GM12878 (cell line): ENCODE measurements around the gene SLAMF1. TPM values are rescaled to one million over a fixed set of nuclear protein-coding genes. Genes with fewer than 3 reads are reported as not detected.

ENCODE experiments used
- E2F8 ChIP-seq: fragments of 450-650 bp; IDR thresholded peaks from 2 replicates; pipeline ENCODE4 v1.6.1; 2018; ENCODE audit warnings: mild to moderate bottlenecking, low read depth, moderate library complexity; ENCODE audit not compliant: partially characterized antibody
- JUND ChIP-seq: IDR thresholded peaks from 2 replicates; pipeline ENCODE4 v1.6.1; 2012; ENCODE audit warnings: low read depth, mild to moderate bottlenecking, low read length, improper control_type of control experiment, moderate library complexity
- MEF2B ChIP-seq: fragments of 450-650 bp; IDR thresholded peaks from 2 replicates; pipeline ENCODE4 v1.6.1; 2018; ENCODE audit warnings: mild to moderate bottlenecking, moderate library complexity; ENCODE audit not compliant: partially characterized antibody, poor library complexity, severe bottlenecking
- MTA2 ChIP-seq: fragments of 450-650 bp; IDR thresholded peaks from 2 replicates; pipeline ENCODE4 v1.6.1; 2016; ENCODE audit warnings: low read depth, mild to moderate bottlenecking, moderate library complexity
- PKNOX1 ChIP-seq: fragments of 450-650 bp; IDR thresholded peaks from 2 replicates; pipeline ENCODE4 v1.6.1; 2016; ENCODE audit warnings: mild to moderate bottlenecking
- PRDM15 ChIP-seq: fragments of 450-650 bp; formaldehyde crosslinking; IDR thresholded peaks from 2 replicates; pipeline ENCODE4 v1.4.0; 2020; ENCODE audit warnings: mild to moderate bottlenecking, moderate library complexity
- RAD51 ChIP-seq: fragments of 450-650 bp; IDR thresholded peaks from 2 replicates; pipeline ENCODE4 v1.6.1; 2016; ENCODE audit warnings: moderate library complexity, mild to moderate bottlenecking, inconsistent platforms
- SIN3A ChIP-seq: IDR thresholded peaks from 2 replicates; pipeline ENCODE4 v1.6.1; 2012; ENCODE audit warnings: low read depth, low read length, improper control_type of control experiment
- SRF ChIP-seq, 2 experiments: IDR thresholded peaks; 2 replicates each; pipeline ENCODE4 v1.6.1; 2011; ENCODE audit warnings: low read depth in 2 of 2, low read length in 2 of 2, mild to moderate bottlenecking in 1 of 2, moderate library complexity in 1 of 2
- ZBED1 ChIP-seq: IDR thresholded peaks from 2 replicates; pipeline ENCODE4 v1.6.1; 2016; ENCODE audit warnings: borderline replicate concordance
- polyA plus RNA-seq, 11 experiments: library from polyadenylated mRNA; depleted of rRNA in 4 of 11; unstranded in 6 of 11; stranded (reverse) in 5 of 11; fragments of >200 nt; fragmentation: Nextera tagmentation in 4 of 11; fragmentation: Illumina TruSeq in 1 of 11; extraction: Ambion mirVana in 4 of 11; extraction: Trizol in 1 of 11; gene quantifications; 1 replicate in 1 of 11; 2 replicates in 10 of 11; pipeline versions ENCODE4 v1.2.1 to v1.2.3, GENCODE V29; 2011 to 2016; ENCODE audit warnings: inconsistent platforms in 2 of 11, missing spikeins in 2 of 11, low read depth in 1 of 11
- total RNA-seq, 4 experiments: library from RNA; depleted of rRNA in 3 of 4; stranded (reverse); fragments of >200 nt in 3 of 4; fragmentation: Illumina TruSeq in 1 of 4; extraction: Trizol in 1 of 4; gene quantifications; 2 replicates each; pipeline versions ENCODE4 v1.2.1 to v1.2.3, GENCODE V29; 2013 to 2021
- TF ChIP-seq, protein P1 (sequence below): IDR thresholded peaks from 2 replicates; pipeline ENCODE4 v1.6.1; 2012; ENCODE audit warnings: improper control_type of control experiment, low read depth, low read length; ENCODE audit not compliant: insufficient replicate concordance
- TF ChIP-seq, protein P2 (sequence below): fragments of 450-650 bp; formaldehyde crosslinking; IDR thresholded peaks from 2 replicates; pipeline ENCODE4 v1.4.0; 2022; ENCODE audit warnings: mild to moderate bottlenecking, moderate library complexity

SLAMF1 gene
- total and polyA plus RNA-seq, 10 of the 15 experiments (the other 5 are each of a cell fraction or from before 2014, with no cell fraction given): 87.3 to 260 (median 131) TPM

GRCh38 chr1:160646711-160647328, at the start of gene SLAMF1 (continued):
- TF ChIP-seq PKNOX1: peak; percentile 74
- no peak for TF ChIP-seq E2F8
- TF ChIP-seq ZBED1: peak; percentile 93; the same call in 1 of the 2 replicates
- peak; percentile 100 for TF ChIP-seq MEF2B
- TF ChIP-seq JUND: no peak
- TF ChIP-seq, protein P1, sequence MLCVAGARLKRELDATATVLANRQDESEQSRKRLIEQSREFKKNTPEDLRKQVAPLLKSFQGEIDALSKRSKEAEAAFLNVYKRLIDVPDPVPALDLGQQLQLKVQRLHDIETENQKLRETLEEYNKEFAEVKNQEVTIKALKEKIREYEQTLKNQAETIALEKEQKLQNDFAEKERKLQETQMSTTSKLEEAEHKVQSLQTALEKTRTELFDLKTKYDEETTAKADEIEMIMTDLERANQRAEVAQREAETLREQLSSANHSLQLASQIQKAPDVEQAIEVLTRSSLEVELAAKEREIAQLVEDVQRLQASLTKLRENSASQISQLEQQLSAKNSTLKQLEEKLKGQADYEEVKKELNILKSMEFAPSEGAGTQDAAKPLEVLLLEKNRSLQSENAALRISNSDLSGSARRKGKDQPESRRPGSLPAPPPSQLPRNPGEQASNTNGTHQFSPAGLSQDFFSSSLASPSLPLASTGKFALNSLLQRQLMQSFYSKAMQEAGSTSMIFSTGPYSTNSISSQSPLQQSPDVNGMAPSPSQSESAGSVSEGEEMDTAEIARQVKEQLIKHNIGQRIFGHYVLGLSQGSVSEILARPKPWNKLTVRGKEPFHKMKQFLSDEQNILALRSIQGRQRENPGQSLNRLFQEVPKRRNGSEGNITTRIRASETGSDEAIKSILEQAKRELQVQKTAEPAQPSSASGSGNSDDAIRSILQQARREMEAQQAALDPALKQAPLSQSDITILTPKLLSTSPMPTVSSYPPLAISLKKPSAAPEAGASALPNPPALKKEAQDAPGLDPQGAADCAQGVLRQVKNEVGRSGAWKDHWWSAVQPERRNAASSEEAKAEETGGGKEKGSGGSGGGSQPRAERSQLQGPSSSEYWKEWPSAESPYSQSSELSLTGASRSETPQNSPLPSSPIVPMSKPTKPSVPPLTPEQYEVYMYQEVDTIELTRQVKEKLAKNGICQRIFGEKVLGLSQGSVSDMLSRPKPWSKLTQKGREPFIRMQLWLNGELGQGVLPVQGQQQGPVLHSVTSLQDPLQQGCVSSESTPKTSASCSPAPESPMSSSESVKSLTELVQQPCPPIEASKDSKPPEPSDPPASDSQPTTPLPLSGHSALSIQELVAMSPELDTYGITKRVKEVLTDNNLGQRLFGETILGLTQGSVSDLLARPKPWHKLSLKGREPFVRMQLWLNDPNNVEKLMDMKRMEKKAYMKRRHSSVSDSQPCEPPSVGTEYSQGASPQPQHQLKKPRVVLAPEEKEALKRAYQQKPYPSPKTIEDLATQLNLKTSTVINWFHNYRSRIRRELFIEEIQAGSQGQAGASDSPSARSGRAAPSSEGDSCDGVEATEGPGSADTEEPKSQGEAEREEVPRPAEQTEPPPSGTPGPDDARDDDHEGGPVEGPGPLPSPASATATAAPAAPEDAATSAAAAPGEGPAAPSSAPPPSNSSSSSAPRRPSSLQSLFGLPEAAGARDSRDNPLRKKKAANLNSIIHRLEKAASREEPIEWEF: peak; percentile 97
- TF ChIP-seq SIN3A: peak; percentile 40; the same call in 1 of the 2 replicates
- TF ChIP-seq SRF (IDR thresholded peaks at IDR 0.05; ENCODE audit: low read depth in 2 of 2, low read length in 2 of 2): no peak
- no peak; the same call in 1 of the 2 replicates for TF ChIP-seq MTA2
- no peak for TF ChIP-seq PRDM15
- no peak for TF ChIP-seq RAD51
- TF ChIP-seq, protein P2, sequence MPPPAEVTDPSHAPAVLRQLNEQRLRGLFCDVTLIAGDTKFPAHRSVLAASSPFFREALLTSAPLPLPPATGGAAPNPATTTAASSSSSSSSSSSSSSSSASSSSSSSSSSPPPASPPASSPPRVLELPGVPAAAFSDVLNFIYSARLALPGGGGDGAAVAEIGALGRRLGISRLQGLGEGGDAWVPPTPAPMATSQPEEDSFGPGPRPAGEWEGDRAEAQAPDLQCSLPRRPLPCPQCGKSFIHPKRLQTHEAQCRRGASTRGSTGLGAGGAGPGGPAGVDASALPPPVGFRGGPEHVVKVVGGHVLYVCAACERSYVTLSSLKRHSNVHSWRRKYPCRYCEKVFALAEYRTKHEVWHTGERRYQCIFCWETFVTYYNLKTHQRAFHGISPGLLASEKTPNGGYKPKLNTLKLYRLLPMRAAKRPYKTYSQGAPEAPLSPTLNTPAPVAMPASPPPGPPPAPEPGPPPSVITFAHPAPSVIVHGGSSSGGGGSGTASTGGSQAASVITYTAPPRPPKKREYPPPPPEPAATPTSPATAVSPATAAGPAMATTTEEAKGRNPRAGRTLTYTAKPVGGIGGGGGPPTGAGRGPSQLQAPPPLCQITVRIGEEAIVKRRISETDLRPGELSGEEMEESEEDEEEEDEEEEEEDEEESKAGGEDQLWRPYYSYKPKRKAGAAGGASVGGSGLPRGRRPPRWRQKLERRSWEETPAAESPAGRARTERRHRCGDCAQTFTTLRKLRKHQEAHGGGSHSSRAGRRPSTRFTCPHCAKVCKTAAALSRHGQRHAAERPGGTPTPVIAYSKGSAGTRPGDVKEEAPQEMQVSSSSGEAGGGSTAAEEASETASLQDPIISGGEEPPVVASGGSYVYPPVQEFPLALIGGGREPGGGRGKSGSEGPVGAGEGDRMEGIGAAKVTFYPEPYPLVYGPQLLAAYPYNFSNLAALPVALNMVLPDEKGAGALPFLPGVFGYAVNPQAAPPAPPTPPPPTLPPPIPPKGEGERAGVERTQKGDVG (CRISPR knock-in tag): no peak
